Ovary (tissue), 9 donors: ENCODE data around the gene SLC1A5. TPM values are rescaled to one million over a fixed set of nuclear protein-coding genes. Genes with fewer than 3 reads are reported as not detected.

Experiments
- DNase-seq, 5 donors: peaks; one replicate each; pipeline ENCODE4 v3.0.0-alpha.2; 2019 to 2020
- H3K27ac ChIP-seq, 2 donors: fragments of 200-600 bp; one replicate each; pipeline versions ENCODE4 v1.5.1 to v1.8.0; 2019 to 2022
- H3K27me3 ChIP-seq: fragments of 200-600 bp; one replicate; pipeline ENCODE4 v1.8.0; 2022
- H3K36me3 ChIP-seq: fragments of 200-600 bp; sonication (generic); one replicate; pipeline ENCODE4 v1.5.1; 2019
- H3K4me1 ChIP-seq: one replicate; pipeline ENCODE4 v1.8.1; 2013; ENCODE audit warnings: mild to moderate bottlenecking, moderate library complexity; ENCODE audit not compliant: insufficient read depth
- H3K4me3 ChIP-seq: fragments of 200-600 bp; sonication (generic); one replicate; pipeline ENCODE4 v1.5.1; 2017
- H3K9me3 ChIP-seq, 2 donors: fragments of 200-600 bp in 1 of 2; sonication (generic) in 1 of 2; one replicate each; pipeline versions ENCODE4 v1.5.1 to v1.8.1; 2013 to 2019; ENCODE audit warnings: mild to moderate bottlenecking in 1 of 2, moderate library complexity in 1 of 2
- EP300 ChIP-seq: sonication (generic); formaldehyde crosslinking; IDR thresholded peaks from one replicate; pipeline ENCODE4 v1.6.1; 2017; ENCODE audit warnings: antibody characterized with exemption
- POLR2A ChIP-seq: fragments of 450-650 bp; IDR thresholded peaks from one replicate; pipeline ENCODE4 v1.6.1; 2017; ENCODE audit warnings: antibody characterized with exemption, mild to moderate bottlenecking, moderate library complexity
- WGBS, 3 donors: extraction: QIAGEN DNeasy Blood & Tissue Kit in 1 of 3; methylation state at CpG; one replicate each; pipeline versions ENCODE4 v1.1.5 to v1.1.7; 2013 to 2017; 5-methylcytosine and 5-hydroxymethylcytosine counted together
- intact Hi-C, 4 donors: fragments of 100-400 bp; cut with DNase I; formaldehyde crosslinking; loops; one replicate each; pipeline versions ENCODE4 v1.11.0 to v1.15.1; 2022 to 2023
- polyA plus RNA-seq, 2 donors: library from polyadenylated mRNA; stranded (reverse); fragments of 200-250 nt in 1 of 2; fragments of 350-450 nt in 1 of 2; fragmentation: Illumina TruSeq in 1 of 2; extraction: RNeasy Lipid Tissue Mini Kit (QIAGEN cat#74804) in 1 of 2; gene quantifications; one replicate each; pipeline ENCODE4 v1.2.3, GENCODE V29; 2013 to 2014
- total RNA-seq, 7 donors: library from RNA; depleted of rRNA in 2 of 7; stranded (reverse); fragments of >200 nt in 2 of 7; fragmentation: NEBNext Ultra II Directional in 3 of 7; extraction: Animal tissue kit (Norgen Biotek cat#: 25700) in 3 of 7; gene quantifications; one replicate each; pipeline versions ENCODE4 v1.1.0 to v1.2.4, GENCODE V29; 2016 to 2023
- TF ChIP-seq, protein P1 (sequence below), 3 donors: fragments of 450-650 bp in 2 of 3; fragments of 200-600 bp in 1 of 3; IDR thresholded peaks; one replicate each; pipeline versions ENCODE4 v1.5.1 to v1.8.0; 2016 to 2022; ENCODE audit warnings: antibody characterized with exemption in 3 of 3, mild to moderate bottlenecking in 1 of 3
- donor health status: DM: no; HTN: no; CAD: no; lungs with moderate emphysema.
- donor health status: DM: no; HTN: no; CAD: no.
- donor health status: Bipolar disorder and iron deficiency.
- donor health status: DM: yes; HTN: yes; CAD: no.
- donor health status: DM: no; HTN: no; CAD: no.
- donor health status: DM: yes; HTN: yes; CAD: no.

SLC1A5 gene
- total and polyA plus RNA-seq, 9 donors, result 26.8 to 339 (median 61.6) TPM

DNA sequence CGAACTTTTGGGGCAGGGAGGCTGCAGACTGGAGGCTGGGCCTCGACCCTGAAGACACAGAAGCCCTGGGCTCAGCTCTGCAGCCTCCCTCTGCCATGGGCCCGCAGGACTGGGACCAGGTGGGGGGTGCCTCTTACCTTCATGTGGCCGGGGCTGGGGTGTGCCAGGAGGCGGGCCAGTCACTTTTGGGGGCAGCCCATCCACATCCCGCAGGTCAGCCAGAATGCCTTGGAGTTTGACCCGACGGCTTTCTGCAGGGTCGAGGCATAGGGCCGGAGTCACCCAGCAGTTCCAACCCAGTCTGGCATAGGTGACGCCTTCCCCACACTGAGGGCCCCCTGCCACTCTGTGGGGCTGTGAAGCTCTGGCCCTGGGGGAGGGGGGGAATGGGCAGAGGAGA, 60.6 kb downstream of the SLC1A5 start:
- Histone ChIP-seq H3K9me3 (no peaks in the 10 kb centered on the region), H3K27ac (peak overlapping the region; percentile 6 to 39), H3K4me1 (no peaks in the 10 kb centered on the region), H3K4me3 (no peak overlapping the region), H3K36me3 (no peaks in the 10 kb centered on the region), H3K27me3 (no peaks in the 10 kb centered on the region)
- intact Hi-C loops, result loop anchor here in 1 of 4 donors (2.0 kb wide), 1 partner anchor 23 kb away; no protein-coding TSS in a partner anchor
- no peak for DNase-seq
- TF ChIP-seq, protein P1, sequence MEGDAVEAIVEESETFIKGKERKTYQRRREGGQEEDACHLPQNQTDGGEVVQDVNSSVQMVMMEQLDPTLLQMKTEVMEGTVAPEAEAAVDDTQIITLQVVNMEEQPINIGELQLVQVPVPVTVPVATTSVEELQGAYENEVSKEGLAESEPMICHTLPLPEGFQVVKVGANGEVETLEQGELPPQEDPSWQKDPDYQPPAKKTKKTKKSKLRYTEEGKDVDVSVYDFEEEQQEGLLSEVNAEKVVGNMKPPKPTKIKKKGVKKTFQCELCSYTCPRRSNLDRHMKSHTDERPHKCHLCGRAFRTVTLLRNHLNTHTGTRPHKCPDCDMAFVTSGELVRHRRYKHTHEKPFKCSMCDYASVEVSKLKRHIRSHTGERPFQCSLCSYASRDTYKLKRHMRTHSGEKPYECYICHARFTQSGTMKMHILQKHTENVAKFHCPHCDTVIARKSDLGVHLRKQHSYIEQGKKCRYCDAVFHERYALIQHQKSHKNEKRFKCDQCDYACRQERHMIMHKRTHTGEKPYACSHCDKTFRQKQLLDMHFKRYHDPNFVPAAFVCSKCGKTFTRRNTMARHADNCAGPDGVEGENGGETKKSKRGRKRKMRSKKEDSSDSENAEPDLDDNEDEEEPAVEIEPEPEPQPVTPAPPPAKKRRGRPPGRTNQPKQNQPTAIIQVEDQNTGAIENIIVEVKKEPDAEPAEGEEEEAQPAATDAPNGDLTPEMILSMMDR (IDR thresholded peaks at IDR 0.05), result no peak
- no peak for TF ChIP-seq POLR2A
- TF ChIP-seq EP300, result no peak
- WGBS, 3 donors, result 61 to 72% (median 62%) methylated on average over 9 to 11 of the region's 11 CpGs

DNA sequence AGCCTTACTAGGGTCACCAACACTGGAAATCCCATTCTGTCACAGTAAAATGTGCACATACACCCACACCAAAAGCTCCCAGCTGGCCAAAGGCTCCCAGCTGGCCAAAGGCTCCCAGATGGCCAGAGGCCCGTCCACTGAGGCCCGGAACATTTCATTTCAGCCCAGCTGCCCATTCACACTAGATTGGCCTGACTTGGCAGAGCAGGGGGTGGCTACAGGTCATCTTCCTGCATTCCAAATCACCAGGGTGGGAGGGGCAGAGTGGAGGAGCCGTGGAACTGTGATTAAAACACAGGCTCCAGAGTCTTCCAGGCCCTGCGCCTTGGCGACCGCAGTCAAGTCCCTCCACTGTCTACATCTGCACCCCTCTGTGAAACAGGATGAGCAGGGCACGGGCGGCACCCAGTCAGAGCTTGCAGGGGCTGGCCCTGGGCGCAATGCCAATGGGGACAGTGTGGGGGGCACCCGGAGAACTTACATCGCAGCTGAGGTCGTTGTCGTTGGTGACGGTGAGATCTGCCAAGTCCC, 61.4 kb downstream of the SLC1A5 start:
- no peak overlapping the region for H3K27ac ChIP-seq
- DNase-seq, result peak in 2 of 5 donors; percentile 43 to 47

DNA sequence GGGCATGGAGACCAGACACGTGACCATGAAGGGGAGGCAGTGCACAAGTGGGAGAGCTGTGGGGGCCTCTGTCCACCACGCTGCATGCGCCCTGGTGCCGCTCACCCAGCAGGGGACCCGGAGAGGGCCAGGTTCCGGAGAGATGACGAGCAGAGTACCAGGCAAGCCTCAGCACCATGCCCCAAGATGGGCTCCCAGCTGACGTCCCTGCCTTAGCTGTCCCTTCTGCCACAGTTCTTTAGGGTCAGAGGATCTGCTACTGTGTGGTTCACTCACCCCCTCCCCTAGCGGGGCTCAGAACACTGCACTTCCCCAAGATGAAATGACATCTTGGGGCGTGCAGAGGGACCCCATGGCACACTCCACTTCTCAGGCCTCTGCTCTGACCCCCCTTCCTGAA, 61.8 kb downstream of the SLC1A5 start:
- no peak overlapping the region for H3K27ac ChIP-seq
- H3K9me3 ChIP-seq, result no peaks in the 10 kb centered on the region
- no peaks in the 10 kb centered on the region for H3K4me1 ChIP-seq
- no peaks in the 10 kb centered on the region for H3K36me3 ChIP-seq
- TF ChIP-seq POLR2A, result no peak
- no peak for TF ChIP-seq EP300
- TF ChIP-seq, protein P1 (IDR thresholded peaks at IDR 0.05), result no peak
- 79 to 83% (median 82%) methylated on average over 10 of the region's 10 CpGs for WGBS, 3 donors
- intact Hi-C loops, result no loop called here
- H3K4me3 ChIP-seq, result no peak overlapping the region
- no peak for DNase-seq
- H3K27me3 ChIP-seq, result no peaks in the 10 kb centered on the region

More for the DNA sequence above, 61.4 kb downstream of the SLC1A5 start:
- H3K9me3 ChIP-seq, result no peaks in the 10 kb centered on the region
- no peak overlapping the region for H3K4me3 ChIP-seq
- no peaks in the 10 kb centered on the region for H3K36me3 ChIP-seq
- no peaks in the 10 kb centered on the region for H3K27me3 ChIP-seq
- WGBS, 3 donors, result 41 to 45% (median 43%) methylated on average over 14 of the region's 14 CpGs
- TF ChIP-seq EP300 (no peak), POLR2A (no peak)
- TF ChIP-seq, protein P1 (IDR thresholded peaks at IDR 0.05), result no peak
- no peaks in the 10 kb centered on the region for H3K4me1 ChIP-seq
- intact Hi-C loops, result no loop called here

DNA sequence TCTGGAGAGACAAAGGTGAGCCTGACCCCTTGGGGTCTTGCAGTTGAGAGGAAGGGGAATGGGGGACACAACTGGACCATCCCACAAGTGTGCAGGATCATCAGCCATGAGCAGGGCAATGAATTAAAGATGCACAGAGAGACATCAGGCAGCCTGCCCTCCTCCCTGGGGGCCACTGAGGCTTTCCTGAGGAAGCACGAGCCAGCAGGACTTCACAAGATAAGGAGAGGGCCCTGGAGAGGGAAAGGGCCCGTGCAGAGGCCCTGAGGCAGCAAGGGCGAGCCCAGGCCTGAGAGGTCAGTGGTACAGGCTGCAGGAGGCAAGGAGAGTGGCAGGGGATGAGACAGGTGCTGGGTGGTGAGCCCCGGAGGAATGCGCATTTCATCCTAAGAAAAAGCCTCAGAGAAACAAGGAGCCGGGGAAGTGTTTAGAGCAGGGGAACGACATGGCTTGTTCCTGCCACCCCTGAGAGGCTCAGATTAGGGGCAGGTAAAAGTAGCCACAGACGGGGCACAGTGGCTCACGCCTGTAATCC, 62.5 kb downstream of the SLC1A5 start:
- WGBS, 3 donors, result 75 to 81% (median 76%) methylated on average over 9 of the region's 9 CpGs
- H3K4me1 ChIP-seq, result no peaks in the 10 kb centered on the region
- no peak overlapping the region for H3K4me3 ChIP-seq
- H3K9me3 ChIP-seq, result no peaks in the 10 kb centered on the region
- no peak for TF ChIP-seq EP300
- TF ChIP-seq, protein P1 (IDR thresholded peaks at IDR 0.05), result no peak
- TF ChIP-seq POLR2A, result no peak
- H3K27ac ChIP-seq, result no peak overlapping the region
- no peaks in the 10 kb centered on the region for H3K27me3 ChIP-seq
- no peaks in the 10 kb centered on the region for H3K36me3 ChIP-seq
- DNase-seq, result no peak
- intact Hi-C loops, result no loop called here
